HCT116 (cell line): ENCODE data around the gene PIP5KL1. TPM values are rescaled to one million over a fixed set of nuclear protein-coding genes. Genes with fewer than 3 reads are reported as not detected.

Experiments used
- ATAC-seq: fragments of 200-7000 bp; cut with Tn5 transposase; 2 replicates; pipeline ENCODE4 v1.9.1; 2020; ENCODE audit warnings: mild to moderate bottlenecking, moderate library complexity
- BruUV-seq: library from RNA; stranded (reverse); fragments of 400-500 nt; replicated peaks from 2 replicates; lab custom pipeline; 2021; lab: Mats Ljungman, UMichigan
- CTCF ChIA-PET: fragments of 300-600 bp; sonication (Branson Sonifier 250); formaldehyde crosslinking; loops from one replicate; lab custom pipeline; 2021; ENCODE audit warnings: antibody characterized with exemption; lab: Charles Lee
- POLR2A ChIA-PET: fragments of 300-600, 350-600 bp; sonication (Branson Sonifier 250); formaldehyde crosslinking; loops from one replicate; lab custom pipeline; 2021; ENCODE audit warnings: antibody characterized with exemption; lab: Charles Lee
- RAD21 ChIA-PET, 2 experiments: fragments of 300-600 bp; sonication (Branson Sonifier 250); formaldehyde crosslinking; loops; one replicate each; lab custom pipeline; 2023; ENCODE audit warnings: low total read pairs in 2 of 2; ENCODE audit not compliant: uncharacterized antibody in 2 of 2, unreplicated experiment in 2 of 2, low non-redundant PET in 1 of 2; lab: Charles Lee
- DNase-seq: peaks from one replicate; pipeline ENCODE4 v3.0.0-alpha.2; 2010; ENCODE audit warnings: low read depth, low spot score
- H2AFZ ChIP-seq: fragments of 200-600 bp; shearing (Covaris generic), sonication (generic); 2 replicates; pipeline ENCODE4 v1.6.1; 2017; ENCODE audit warnings: low read depth, mixed run types, mixed read lengths, antibody characterized with exemption, low read length; ENCODE audit not compliant: poor library complexity, severe bottlenecking
- H3K27ac ChIP-seq: 2 replicates; pipeline ENCODE4 v1.5.1; 2012; ENCODE audit warnings: low read depth, low read length
- H3K27me3 ChIP-seq: fragments of 200-600 bp; sonication (generic); 2 replicates; pipeline ENCODE4 v1.6.1; 2016; ENCODE audit warnings: mixed run types, low read length, mixed read lengths; ENCODE audit not compliant: insufficient read depth
- H3K36me3 ChIP-seq, 2 experiments: fragments of 200-500 bp in 1 of 2; fragments of 200-600 bp in 1 of 2; sonication (Bioruptor generic) in 1 of 2; sonication (generic) in 1 of 2; 2 replicates each; pipeline versions ENCODE4 v1.5.1 to v1.6.1; 2014 to 2016; ENCODE audit warnings: low read length in 2 of 2, inconsistent platforms in 1 of 2, mixed read lengths in 1 of 2, mixed run types in 1 of 2; ENCODE audit not compliant: insufficient read depth in 2 of 2, control insufficient read depth in 1 of 2
- H3K4me1 ChIP-seq, 2 experiments: fragments of 200-600 bp in 1 of 2; sonication (generic) in 1 of 2; 2 replicates each; pipeline versions ENCODE4 v1.5.1 to v1.6.1; 2012 to 2017; ENCODE audit warnings: low read length in 2 of 2, inconsistent platforms in 1 of 2, mild to moderate bottlenecking in 1 of 2, mixed read lengths in 1 of 2, mixed run types in 1 of 2, moderate library complexity in 1 of 2; ENCODE audit not compliant: insufficient read depth in 2 of 2, control insufficient read depth in 1 of 2
- H3K4me2 ChIP-seq: fragments of 200-600 bp; sonication (generic); 2 replicates; pipeline ENCODE4 v1.6.1; 2017; ENCODE audit warnings: mixed run types, low read length, mixed read lengths
- H3K4me3 ChIP-seq, 2 experiments: fragments of 200-600 bp in 1 of 2; sonication (generic) in 1 of 2; replicated peaks in 1 of 2; 2 replicates each; pipeline ENCODE4 v1.5.1; 2011 to 2016; ENCODE audit warnings: low read length in 2 of 2, control low read depth in 1 of 2, low read depth in 1 of 2, mild to moderate bottlenecking in 1 of 2, mixed read lengths in 1 of 2, mixed run types in 1 of 2
- H3K79me2 ChIP-seq: fragments of 200-600 bp; sonication (generic); 2 replicates; pipeline ENCODE4 v1.6.1; 2017; ENCODE audit warnings: mild to moderate bottlenecking, mixed run types, low read length, moderate library complexity, mixed read lengths; ENCODE audit not compliant: insufficient read depth
- H3K9ac ChIP-seq: fragments of 200-600 bp; sonication (generic); 2 replicates; pipeline ENCODE4 v1.6.1; 2016; ENCODE audit warnings: low read length, mixed read lengths
- H3K9me2 ChIP-seq: fragments of 200-600 bp; sonication (generic), shearing (Covaris generic); 2 replicates; pipeline ENCODE4 v1.6.1; 2017; ENCODE audit warnings: mixed run types, mild to moderate bottlenecking, moderate library complexity; ENCODE audit not compliant: insufficient read depth
- H3K9me3 ChIP-seq, 2 experiments: fragments of 200-500 bp in 1 of 2; fragments of 200-600 bp in 1 of 2; sonication (Bioruptor generic) in 1 of 2; sonication (generic) in 1 of 2; 2 replicates each; pipeline ENCODE4 v1.6.1; 2014 to 2017; ENCODE audit warnings: low read length in 2 of 2, mixed read lengths in 2 of 2, inconsistent platforms in 1 of 2, low read depth in 1 of 2, mild to moderate bottlenecking in 1 of 2, mixed run types in 1 of 2, moderate library complexity in 1 of 2; ENCODE audit not compliant: control insufficient read depth in 1 of 2, insufficient read depth in 1 of 2
- H4K20me1 ChIP-seq: fragments of 200-600 bp; sonication (generic), shearing (Covaris generic); 2 replicates; pipeline ENCODE4 v1.6.1; 2017; ENCODE audit warnings: mixed run types, mild to moderate bottlenecking, moderate library complexity; ENCODE audit not compliant: insufficient read depth
- CBX3 ChIP-seq: IDR thresholded peaks from 2 replicates; pipeline ENCODE4 v1.6.1; 2012; ENCODE audit warnings: low read depth
- EGR1 ChIP-seq: IDR thresholded peaks from 2 replicates; pipeline ENCODE4 v1.6.1; 2012; ENCODE audit warnings: low read depth
- ELF1 ChIP-seq: IDR thresholded peaks from 2 replicates; pipeline ENCODE4 v1.6.1; 2012; ENCODE audit warnings: low read depth, borderline replicate concordance
- JUND ChIP-seq: IDR thresholded peaks from 2 replicates; pipeline ENCODE4 v1.6.1; 2012
- POLR2A ChIP-seq: IDR thresholded peaks from 2 replicates; pipeline ENCODE4 v1.7.0; 2011; ENCODE audit warnings: borderline replicate concordance; ENCODE audit not compliant: insufficient read depth, insufficient read length; ENCODE audit errors: extremely low read depth
- POLR2AphosphoS5 ChIP-seq: IDR thresholded peaks from 2 replicates; pipeline ENCODE4 v1.6.1; 2011; ENCODE audit warnings: mild to moderate bottlenecking, low read depth, low read length, moderate library complexity
- SP1 ChIP-seq: IDR thresholded peaks from 2 replicates; pipeline ENCODE4 v1.6.1; 2012; ENCODE audit warnings: low read depth
- SRF ChIP-seq: IDR thresholded peaks from 2 replicates; pipeline ENCODE4 v1.6.1; 2012; ENCODE audit warnings: low read depth
- TCF7L2 ChIP-seq: IDR thresholded peaks from 2 replicates; pipeline ENCODE4 v1.7.0; 2011; ENCODE audit warnings: borderline replicate concordance, inconsistent platforms; ENCODE audit not compliant: insufficient read depth, insufficient read length; ENCODE audit errors: extremely low read depth
- ZFX ChIP-seq: fragments of 450-650 bp; IDR thresholded peaks from 2 replicates; pipeline ENCODE4 v1.6.1; 2017
- intact Hi-C: fragments of 100-400 bp; cut with micrococcal nuclease; formaldehyde crosslinking; loops from 2 replicates; pipeline ENCODE4 v1.10.0; 2022
- total RNA-seq: library from RNA; stranded (reverse); gene quantifications from one replicate; pipeline ENCODE4 v1.2.1, GENCODE V29; 2021; ENCODE audit not compliant: unreplicated experiment
- TF ChIP-seq, protein P1 (sequence below): IDR thresholded peaks from 2 replicates; pipeline ENCODE4 v1.6.1; 2012
- TF ChIP-seq, protein P2 (sequence below), 3 experiments: fragments of 200-600 bp in 1 of 3; sonication (generic) in 1 of 3; IDR thresholded peaks in 2 of 3; conservative IDR thresholded peaks in 1 of 3; 2 replicates each; pipeline ENCODE4 v1.5.1; 2012 to 2017; ENCODE audit warnings: low read depth in 2 of 3, low read length in 2 of 3, antibody characterized with exemption in 1 of 3, borderline replicate concordance in 1 of 3, control low read depth in 1 of 3, mild to moderate bottlenecking in 1 of 3, mixed read lengths in 1 of 3, mixed run types in 1 of 3, moderate library complexity in 1 of 3; ENCODE audit not compliant: insufficient read depth in 1 of 3
- TF ChIP-seq, protein P3 (sequence below): IDR thresholded peaks from 2 replicates; pipeline ENCODE4 v1.6.1; 2012

PIP5KL1 gene
- total RNA-seq, 1 experiment from 2014 or later: 37.6 TPM

DNA sequence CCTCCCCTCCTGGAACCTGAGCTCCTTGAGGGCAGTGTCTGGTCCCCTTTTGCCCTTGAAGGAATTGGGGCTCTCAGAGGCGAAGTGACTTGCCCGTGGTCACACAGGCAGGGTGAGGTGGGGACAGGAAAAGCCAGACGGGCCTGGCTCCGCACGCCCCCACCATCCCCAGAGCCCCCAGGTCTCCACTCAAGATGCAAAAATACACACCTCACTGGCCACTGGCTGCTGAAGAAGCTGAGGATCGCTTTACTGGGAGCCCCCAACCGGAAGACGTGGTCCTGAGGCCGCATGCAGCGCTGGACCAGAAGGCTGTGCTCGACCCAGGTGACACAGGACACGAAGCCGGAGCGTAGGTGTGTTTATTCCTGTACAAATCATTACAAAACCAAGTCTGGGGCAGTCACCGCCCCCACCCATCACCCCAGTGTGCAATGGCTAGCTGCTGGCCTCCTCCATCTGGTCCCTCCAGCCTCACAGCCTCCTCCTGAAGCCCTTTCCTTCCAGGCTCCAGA lies 45.5 kb downstream of the PIP5KL1 start:
- peaks cover 18 to 23% of the 10 kb centered on the region in 2 experiments; a peak in 3 of 4 replicates for H3K4me1 ChIP-seq
- no peaks in the 10 kb centered on the region for H4K20me1 ChIP-seq
- no peak overlapping the region for H3K4me3 ChIP-seq
- TF ChIP-seq ZFX (no peak), TCF7L2 (no peak), EGR1 (no peak), POLR2AphosphoS5 (no peak), SRF (no peak), SP1 (no peak), ELF1 (no peak), JUND (no peak), POLR2A (no peak), CBX3 (no peak)
- TF ChIP-seq, protein P1, sequence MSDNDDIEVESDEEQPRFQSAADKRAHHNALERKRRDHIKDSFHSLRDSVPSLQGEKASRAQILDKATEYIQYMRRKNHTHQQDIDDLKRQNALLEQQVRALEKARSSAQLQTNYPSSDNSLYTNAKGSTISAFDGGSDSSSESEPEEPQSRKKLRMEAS: no peak
- TF ChIP-seq, protein P2, sequence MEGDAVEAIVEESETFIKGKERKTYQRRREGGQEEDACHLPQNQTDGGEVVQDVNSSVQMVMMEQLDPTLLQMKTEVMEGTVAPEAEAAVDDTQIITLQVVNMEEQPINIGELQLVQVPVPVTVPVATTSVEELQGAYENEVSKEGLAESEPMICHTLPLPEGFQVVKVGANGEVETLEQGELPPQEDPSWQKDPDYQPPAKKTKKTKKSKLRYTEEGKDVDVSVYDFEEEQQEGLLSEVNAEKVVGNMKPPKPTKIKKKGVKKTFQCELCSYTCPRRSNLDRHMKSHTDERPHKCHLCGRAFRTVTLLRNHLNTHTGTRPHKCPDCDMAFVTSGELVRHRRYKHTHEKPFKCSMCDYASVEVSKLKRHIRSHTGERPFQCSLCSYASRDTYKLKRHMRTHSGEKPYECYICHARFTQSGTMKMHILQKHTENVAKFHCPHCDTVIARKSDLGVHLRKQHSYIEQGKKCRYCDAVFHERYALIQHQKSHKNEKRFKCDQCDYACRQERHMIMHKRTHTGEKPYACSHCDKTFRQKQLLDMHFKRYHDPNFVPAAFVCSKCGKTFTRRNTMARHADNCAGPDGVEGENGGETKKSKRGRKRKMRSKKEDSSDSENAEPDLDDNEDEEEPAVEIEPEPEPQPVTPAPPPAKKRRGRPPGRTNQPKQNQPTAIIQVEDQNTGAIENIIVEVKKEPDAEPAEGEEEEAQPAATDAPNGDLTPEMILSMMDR (IDR thresholded peaks at IDR 0.05 in 2 of 3, conservative IDR thresholded peaks at IDR 0.05 in 1 of 3; ENCODE audit: borderline replicate concordance in 1 of 3, insufficient read depth in 1 of 3, low read depth in 2 of 3, low read length in 2 of 3): no peak
- TF ChIP-seq, protein P3, sequence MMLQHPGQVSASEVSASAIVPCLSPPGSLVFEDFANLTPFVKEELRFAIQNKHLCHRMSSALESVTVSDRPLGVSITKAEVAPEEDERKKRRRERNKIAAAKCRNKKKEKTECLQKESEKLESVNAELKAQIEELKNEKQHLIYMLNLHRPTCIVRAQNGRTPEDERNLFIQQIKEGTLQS: no peak
- ChIA-PET RAD21 (no interaction called here), CTCF (interaction anchor here (2.1 kb wide), 1 partner anchor 15 kb away, joined by 7 read pairs; no protein-coding TSS in a partner anchor), POLR2A (interaction anchor here (0.5 to 1.0 kb wide), 3 partner anchors 12 to 37 kb away, joined by 3 to 5 read pairs (median 3); no protein-coding TSS in a partner anchor)
- intact Hi-C loops: no loop called here
- no peak for DNase-seq
- no peaks in the 10 kb centered on the region for H3K27me3 ChIP-seq
- ATAC-seq: no peak
- H3K4me2 ChIP-seq: peak overlapping the region; percentile 6; the same call in 1 of the 2 replicates
- no peaks in the 10 kb centered on the region for H3K9me2 ChIP-seq
- H3K9me3 ChIP-seq: no peaks in the 10 kb centered on the region
- H2AFZ ChIP-seq: no peak overlapping the region
- no peak overlapping the region for H3K9ac ChIP-seq
- H3K79me2 ChIP-seq: no peaks in the 10 kb centered on the region
- BruUV-seq: no TSS peak
- peaks cover 7 to 18% of the 10 kb centered on the region in 2 experiments for H3K36me3 ChIP-seq
- peak overlapping the region; percentile 64 for H3K27ac ChIP-seq
